ENCODE measurements around the gene CEP170B. TPM values are rescaled to one million over a fixed set of nuclear protein-coding genes. Genes with fewer than 3 reads are reported as not detected.
"Not testable (repeated sequence)": the region's sequence is repeated elsewhere in the genome, so short reads cannot be mapped to it uniquely, and the experiment has no call there.

The CEP170B gene
- polyA plus RNA-seq, 4 donors: 24.9 to 33.9 (median 31.1) TPM

DNA sequence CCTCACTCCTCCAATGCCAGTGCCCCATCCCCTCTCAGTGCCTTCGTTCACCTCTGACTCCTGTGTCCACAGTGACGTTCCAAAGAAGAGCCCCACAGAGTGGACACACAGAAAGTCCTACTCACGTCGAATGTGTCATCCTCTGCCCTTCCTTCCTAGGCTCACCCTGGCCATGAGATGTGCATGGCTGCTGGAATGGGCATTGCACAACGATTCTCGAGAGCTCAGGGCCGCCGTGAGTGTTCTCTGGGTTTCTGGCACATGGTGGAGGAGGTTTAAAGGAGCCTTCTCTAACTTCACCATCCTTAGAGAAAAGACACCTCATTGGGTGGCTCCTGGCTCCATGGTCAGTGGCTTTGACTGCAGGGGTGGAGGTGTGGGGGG, 12.8 kb upstream of the CEP170B start:
- no peak for FAIRE-seq
- DNase-seq: no peak

DNA sequence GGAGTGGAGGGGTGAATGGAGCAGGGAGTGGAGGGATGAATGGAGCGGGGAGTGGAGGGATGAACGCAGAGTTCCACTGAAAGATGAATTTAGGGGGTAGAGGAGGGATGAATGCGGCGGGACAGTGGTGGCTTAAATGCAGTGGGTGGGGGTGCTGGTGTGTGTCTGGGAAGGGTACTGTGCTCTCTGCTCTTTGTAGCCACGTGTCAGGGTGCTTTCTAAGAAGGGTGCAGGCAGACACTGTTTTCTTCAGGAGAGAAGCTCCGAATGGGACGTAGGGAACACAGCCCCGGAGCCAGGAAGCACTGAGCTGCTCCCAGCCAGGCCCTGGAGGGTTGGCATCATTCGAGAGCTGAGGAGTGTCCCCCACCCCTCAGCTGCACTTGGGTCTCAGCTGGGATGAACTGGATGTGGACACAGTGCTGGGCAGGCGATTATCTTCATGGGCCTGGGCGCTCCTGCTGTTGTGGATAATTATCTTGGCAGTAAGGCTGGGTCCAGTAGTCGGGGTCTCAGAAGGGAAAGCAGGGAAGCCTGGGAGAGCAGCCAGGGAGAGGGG, 9.5 kb upstream of the CEP170B start:
- no peaks in the 10 kb centered on the region for H3K36me3 ChIP-seq (ENCODE audit: control insufficient read depth in 3 of 3, insufficient read depth in 2 of 3, low read depth in 1 of 3, low read length in 3 of 3)
- no peak overlapping the region for H3K27ac ChIP-seq (ENCODE audit: low read depth in 1 of 3, low read length in 2 of 3)
- no peak overlapping the region for H3K4me3 ChIP-seq (ENCODE audit: low read depth in 1 of 3, low read length in 3 of 3)
- DNase-seq (peak in 1 of 2 donors; percentile 21), FAIRE-seq (no peak)
- no peaks in the 10 kb centered on the region for H3K4me1 ChIP-seq (ENCODE audit: control insufficient read depth in 3 of 3, insufficient read depth in 2 of 3, low read depth in 1 of 3, low read length in 2 of 3)
- H3K27me3 ChIP-seq (ENCODE audit: control insufficient read depth in 3 of 3, insufficient read depth in 3 of 3, low read length in 3 of 3): peaks cover 0 to 6% (median 0%) of the 10 kb centered on the region in 3 donors
- 21 to 48% (median 36%) methylated on average over 12 of the region's 12 CpGs for WGBS, 3 donors
- H3K9me3 ChIP-seq (ENCODE audit: control insufficient read depth in 2 of 2, insufficient read depth in 1 of 2, low read depth in 1 of 2, low read length in 1 of 2): no peaks in the 10 kb centered on the region

More for the DNA sequence above, 12.8 kb upstream of the CEP170B start:
- peaks cover 0 to 11% (median 0%) of the 10 kb centered on the region in 3 donors for H3K27me3 ChIP-seq (ENCODE audit: control insufficient read depth in 3 of 3, insufficient read depth in 3 of 3, low read length in 3 of 3)
- no peaks in the 10 kb centered on the region for H3K9me3 ChIP-seq (ENCODE audit: control insufficient read depth in 2 of 2, insufficient read depth in 1 of 2, low read depth in 1 of 2, low read length in 1 of 2)
- H3K36me3 ChIP-seq (ENCODE audit: control insufficient read depth in 3 of 3, insufficient read depth in 2 of 3, low read depth in 1 of 3, low read length in 3 of 3): no peaks in the 10 kb centered on the region
- no peak overlapping the region for H3K27ac ChIP-seq (ENCODE audit: low read depth in 1 of 3, low read length in 2 of 3)
- H3K4me1 ChIP-seq (ENCODE audit: control insufficient read depth in 3 of 3, insufficient read depth in 2 of 3, low read depth in 1 of 3, low read length in 2 of 3): no peaks in the 10 kb centered on the region
- no peak overlapping the region for H3K4me3 ChIP-seq (ENCODE audit: low read depth in 1 of 3, low read length in 3 of 3)
- WGBS, 3 donors: 50 to 57% (median 55%) methylated on average over 8 of the region's 8 CpGs

DNA sequence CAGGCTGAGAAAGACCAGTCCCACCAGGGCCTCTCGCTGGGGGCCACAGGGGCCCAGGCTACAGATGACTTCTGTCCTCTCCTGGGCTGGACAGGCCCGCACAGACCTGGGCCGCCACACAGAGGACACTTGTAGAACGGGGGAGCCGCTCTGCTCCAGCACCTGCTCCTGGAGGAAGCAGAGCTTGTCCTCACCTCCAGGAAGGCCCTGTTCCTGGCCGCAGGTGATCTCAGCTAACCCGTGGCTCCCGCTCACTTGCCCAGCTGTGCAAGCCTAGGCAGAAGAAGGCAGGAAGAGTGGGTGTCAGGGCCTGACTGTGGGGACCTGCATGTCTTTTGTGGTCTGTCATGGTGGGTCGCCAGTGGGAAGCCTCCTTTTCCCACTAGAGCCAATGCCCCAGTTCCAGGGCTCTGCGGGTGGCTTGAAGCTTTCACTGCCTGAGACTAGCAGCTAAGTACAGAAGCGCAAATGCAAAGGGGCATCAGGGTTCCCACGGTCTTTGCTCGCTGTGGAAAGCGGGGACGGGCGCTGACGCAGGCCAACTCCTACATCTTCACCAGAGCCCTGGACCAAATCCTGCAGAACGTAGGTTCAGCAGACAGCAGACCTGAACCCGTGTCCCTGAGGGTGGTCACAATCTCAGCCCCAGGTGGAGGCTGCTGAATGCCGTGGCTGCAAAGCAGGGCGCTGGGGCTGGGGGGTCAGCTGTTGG, 8.8 kb upstream of the CEP170B start:
- H3K4me1 ChIP-seq (ENCODE audit: control insufficient read depth in 3 of 3, insufficient read depth in 2 of 3, low read depth in 1 of 3, low read length in 2 of 3): no peaks in the 10 kb centered on the region
- peaks cover 0 to 6% (median 0%) of the 10 kb centered on the region in 3 donors for H3K27me3 ChIP-seq (ENCODE audit: control insufficient read depth in 3 of 3, insufficient read depth in 3 of 3, low read length in 3 of 3)
- 23 to 69% (median 41%) methylated on average over 19 to 21 of the region's 21 CpGs for WGBS, 3 donors
- peaks cover 0 to 2% (median 0%) of the 10 kb centered on the region in 3 donors for H3K36me3 ChIP-seq (ENCODE audit: control insufficient read depth in 3 of 3, insufficient read depth in 2 of 3, low read depth in 1 of 3, low read length in 3 of 3)
- H3K27ac ChIP-seq (ENCODE audit: low read depth in 1 of 3, low read length in 2 of 3): no peak overlapping the region
- FAIRE-seq: no peak
- no peaks in the 10 kb centered on the region for H3K9me3 ChIP-seq (ENCODE audit: control insufficient read depth in 2 of 2, insufficient read depth in 1 of 2, low read depth in 1 of 2, low read length in 1 of 2)
- peak; percentile 23 to 28 for DNase-seq
- no peak overlapping the region for H3K4me3 ChIP-seq (ENCODE audit: low read depth in 1 of 3, low read length in 3 of 3)

DNA sequence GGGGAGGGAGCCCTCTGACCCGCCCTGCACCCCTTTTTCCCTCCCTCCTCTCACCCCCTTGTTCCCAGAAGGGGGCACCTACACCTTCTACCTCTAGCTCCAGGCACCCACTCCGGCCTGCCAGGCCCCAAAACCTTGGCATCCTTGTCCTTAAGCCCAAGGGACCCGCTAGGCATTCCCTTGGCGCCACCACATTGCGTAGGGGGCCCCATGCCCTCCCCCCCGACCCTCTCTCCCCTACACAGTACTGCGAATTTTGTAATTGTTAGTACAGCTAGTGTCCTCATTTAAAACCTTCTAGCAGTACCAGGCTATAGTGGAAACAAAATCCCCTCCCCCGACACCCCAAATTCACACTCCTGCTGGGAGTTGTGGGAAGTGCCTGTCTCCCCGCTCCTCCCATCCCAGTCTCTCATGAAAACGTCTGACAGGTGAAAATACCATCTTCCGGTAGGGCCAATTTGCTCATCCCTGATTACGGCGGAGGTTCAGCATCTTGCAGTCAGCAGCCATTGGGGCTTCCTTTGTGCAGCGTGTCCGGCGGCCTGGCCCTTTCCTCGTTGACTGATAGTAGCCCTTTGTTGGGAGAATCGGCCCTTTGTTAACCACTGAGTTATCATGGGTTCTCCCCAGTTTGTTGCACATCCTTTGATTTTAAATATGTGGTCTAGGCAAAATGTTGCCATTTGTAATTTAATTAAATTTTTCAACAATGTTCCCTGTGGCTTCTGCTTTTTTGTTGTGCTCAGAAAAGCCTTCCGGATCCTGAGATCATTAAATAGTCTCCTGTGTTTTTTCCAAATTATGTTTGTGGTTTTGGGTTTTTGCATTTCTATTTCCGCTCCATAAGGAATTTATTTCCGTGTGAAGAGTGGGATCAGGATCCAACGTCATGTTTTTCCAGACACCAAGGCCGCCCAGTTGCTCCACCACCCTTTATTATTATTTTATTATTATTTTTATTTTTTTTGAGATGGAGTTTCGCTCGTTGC, 7.9 kb upstream of the CEP170B start:
- DNase-seq (peak in 1 of 2 donors; percentile 5), FAIRE-seq (no peak)
- no peaks in the 10 kb centered on the region for H3K4me1 ChIP-seq (ENCODE audit: control insufficient read depth in 3 of 3, insufficient read depth in 2 of 3, low read depth in 1 of 3, low read length in 2 of 3)
- H3K9me3 ChIP-seq (ENCODE audit: control insufficient read depth in 2 of 2, insufficient read depth in 1 of 2, low read depth in 1 of 2, low read length in 1 of 2): no peaks in the 10 kb centered on the region
- no peak overlapping the region for H3K27ac ChIP-seq (ENCODE audit: low read depth in 1 of 3, low read length in 2 of 3)
- H3K4me3 ChIP-seq (ENCODE audit: low read depth in 1 of 3, low read length in 3 of 3): no peak overlapping the region
- no peaks in the 10 kb centered on the region for H3K27me3 ChIP-seq (ENCODE audit: control insufficient read depth in 3 of 3, insufficient read depth in 3 of 3, low read length in 3 of 3)
- H3K36me3 ChIP-seq (ENCODE audit: control insufficient read depth in 3 of 3, insufficient read depth in 2 of 3, low read depth in 1 of 3, low read length in 3 of 3): peaks cover 0 to 2% (median 0%) of the 10 kb centered on the region in 3 donors
- WGBS, 3 donors: 63 to 66% (median 65%) methylated on average over 24 to 25 of the region's 25 CpGs

DNA sequence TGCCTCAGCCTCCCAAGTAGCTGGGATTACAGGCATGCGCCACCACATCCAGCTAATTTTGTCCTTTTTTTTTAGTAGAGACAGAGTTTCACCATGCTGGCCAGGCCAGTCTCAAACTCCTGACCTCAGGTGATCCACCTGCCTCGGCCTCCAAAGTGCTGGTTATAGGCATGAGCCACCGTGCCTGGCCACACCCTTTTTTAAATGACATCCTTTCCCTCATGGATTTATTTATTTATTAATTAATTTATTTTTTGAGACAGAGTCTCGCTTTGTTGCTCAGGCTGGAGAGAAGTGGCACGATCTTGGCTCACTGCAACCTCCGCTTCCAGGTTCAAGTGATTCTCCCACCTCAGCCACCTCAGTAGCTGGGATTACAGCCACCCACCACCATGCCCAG, 7.1 kb upstream of the CEP170B start:
- FAIRE-seq; DNase-seq; H3K27me3 ChIP-seq (ENCODE audit: control insufficient read depth in 3 of 3, insufficient read depth in 3 of 3, low read length in 3 of 3); H3K9me3 ChIP-seq (ENCODE audit: control insufficient read depth in 2 of 2, insufficient read depth in 1 of 2, low read depth in 1 of 2, low read length in 1 of 2); H3K27ac ChIP-seq (ENCODE audit: low read depth in 1 of 3, low read length in 2 of 3); H3K4me3 ChIP-seq (ENCODE audit: low read depth in 1 of 3, low read length in 3 of 3); H3K36me3 ChIP-seq (ENCODE audit: control insufficient read depth in 3 of 3, insufficient read depth in 2 of 3, low read depth in 1 of 3, low read length in 3 of 3); H3K4me1 ChIP-seq (ENCODE audit: control insufficient read depth in 3 of 3, insufficient read depth in 2 of 3, low read depth in 1 of 3, low read length in 2 of 3): not testable (repeated sequence)
- WGBS, 3 donors: 84 to 90% (median 85%) methylated on average over 6 of the region's 6 CpGs

DNA sequence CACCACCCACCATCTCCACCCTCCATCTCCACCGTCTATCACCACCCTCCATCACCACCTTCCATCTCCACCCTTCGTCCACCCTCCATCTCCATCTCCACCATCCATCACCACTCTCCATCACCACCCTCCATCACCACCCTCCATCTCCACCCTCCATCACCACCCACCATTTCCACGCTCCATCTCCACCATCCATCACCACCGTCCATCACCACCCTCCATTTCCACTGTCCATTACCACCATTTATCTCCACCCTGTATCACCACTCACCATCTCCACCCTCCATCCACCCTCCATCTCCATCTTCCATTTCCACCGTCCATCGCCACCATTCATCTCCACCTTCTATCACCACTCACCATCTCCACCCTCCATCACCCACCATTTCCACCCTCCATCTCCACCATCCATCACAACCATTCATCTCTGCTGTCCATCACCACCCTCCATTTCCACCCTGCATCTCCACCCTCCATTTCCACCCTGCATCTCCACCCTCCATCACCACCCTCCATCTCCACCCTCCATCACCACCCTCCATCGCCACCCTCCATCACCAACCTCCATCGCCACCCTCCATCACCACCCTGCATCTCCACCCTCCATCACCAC, 6.1 kb upstream of the CEP170B start:
- peaks cover 0 to 10% (median 0%) of the 10 kb centered on the region in 3 donors for H3K36me3 ChIP-seq (ENCODE audit: control insufficient read depth in 3 of 3, insufficient read depth in 2 of 3, low read depth in 1 of 3, low read length in 3 of 3)
- no peak overlapping the region for H3K4me3 ChIP-seq (ENCODE audit: low read depth in 1 of 3, low read length in 3 of 3)
- H3K9me3 ChIP-seq (ENCODE audit: control insufficient read depth in 2 of 2, insufficient read depth in 1 of 2, low read depth in 1 of 2, low read length in 1 of 2): no peaks in the 10 kb centered on the region
- peaks cover 0 to 2% (median 0%) of the 10 kb centered on the region in 3 donors for H3K27me3 ChIP-seq (ENCODE audit: control insufficient read depth in 3 of 3, insufficient read depth in 3 of 3, low read length in 3 of 3)
- DNase-seq (no peak), FAIRE-seq (no peak)
- peaks cover 0 to 10% (median 2%) of the 10 kb centered on the region in 3 donors for H3K4me1 ChIP-seq (ENCODE audit: control insufficient read depth in 3 of 3, insufficient read depth in 2 of 3, low read depth in 1 of 3, low read length in 2 of 3)
- WGBS, 3 donors: 80 to 82% (median 80%) methylated on average over 8 of the region's 8 CpGs
- H3K27ac ChIP-seq (ENCODE audit: low read depth in 1 of 3, low read length in 2 of 3): no peak overlapping the region

DNA sequence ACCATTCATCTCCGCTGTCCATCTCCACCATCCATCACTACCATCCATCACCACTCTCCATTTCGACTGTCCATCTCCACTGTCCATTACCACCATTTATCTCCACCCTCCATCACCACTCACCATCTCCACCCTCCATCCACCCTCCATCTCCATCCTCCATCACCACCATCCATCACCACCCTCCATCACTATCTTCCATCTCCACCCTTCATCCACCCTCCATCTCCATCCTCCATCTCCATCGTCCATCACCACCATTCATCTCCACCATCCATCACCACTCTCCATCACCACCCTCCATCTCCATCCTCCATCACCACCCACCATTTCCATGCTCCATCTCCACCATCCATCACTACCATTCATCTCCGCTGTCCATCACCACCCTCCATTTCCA, 5.2 kb upstream of the CEP170B start:
- Histone ChIP-seq H3K27me3 (ENCODE audit: control insufficient read depth in 3 of 3, insufficient read depth in 3 of 3, low read length in 3 of 3) (peaks cover 0 to 7% (median 0%) of the 10 kb centered on the region in 3 donors), H3K9me3 (ENCODE audit: control insufficient read depth in 2 of 2, insufficient read depth in 1 of 2, low read depth in 1 of 2, low read length in 1 of 2) (no peaks in the 10 kb centered on the region), H3K4me3 (ENCODE audit: low read depth in 1 of 3, low read length in 3 of 3) (no peak overlapping the region), H3K4me1 (ENCODE audit: control insufficient read depth in 3 of 3, insufficient read depth in 2 of 3, low read depth in 1 of 3, low read length in 2 of 3) (peaks cover 0 to 10% (median 2%) of the 10 kb centered on the region in 3 donors), H3K27ac (ENCODE audit: low read depth in 1 of 3, low read length in 2 of 3) (no peak overlapping the region), H3K36me3 (ENCODE audit: control insufficient read depth in 3 of 3, insufficient read depth in 2 of 3, low read depth in 1 of 3, low read length in 3 of 3) (peaks cover 0 to 10% (median 0%) of the 10 kb centered on the region in 3 donors)
- 97 to 99% (median 97%) methylated on average over 4 of the region's 4 CpGs for WGBS, 3 donors
- no peak for FAIRE-seq
- no peak for DNase-seq

DNA sequence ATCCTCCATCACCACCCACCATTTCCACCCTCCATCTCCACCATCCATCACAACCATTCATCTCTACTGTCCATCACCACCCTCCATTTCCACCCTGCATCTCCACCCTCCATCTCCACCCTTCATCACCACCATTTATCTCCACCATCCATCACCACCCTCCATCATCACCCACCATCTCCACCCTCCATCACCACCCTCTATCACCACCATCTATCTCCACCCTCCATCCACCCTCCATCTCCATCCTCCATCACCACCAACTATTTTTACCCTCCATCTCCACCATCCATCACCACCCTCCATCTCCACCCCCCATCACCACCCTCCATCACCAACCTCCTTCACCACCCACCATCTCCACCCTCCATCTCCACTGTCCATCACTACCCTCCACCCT, 4.7 kb upstream of the CEP170B start:
- H3K36me3 ChIP-seq (ENCODE audit: control insufficient read depth in 3 of 3, insufficient read depth in 2 of 3, low read depth in 1 of 3, low read length in 3 of 3): peaks cover 0 to 10% (median 0%) of the 10 kb centered on the region in 3 donors
- H3K4me1 ChIP-seq (ENCODE audit: control insufficient read depth in 3 of 3, insufficient read depth in 2 of 3, low read depth in 1 of 3, low read length in 2 of 3): peaks cover 0 to 10% (median 2%) of the 10 kb centered on the region in 3 donors
- H3K27me3 ChIP-seq (ENCODE audit: control insufficient read depth in 3 of 3, insufficient read depth in 3 of 3, low read length in 3 of 3): peaks cover 0 to 7% (median 0%) of the 10 kb centered on the region in 3 donors
- DNase-seq: no peak
- no peaks in the 10 kb centered on the region for H3K9me3 ChIP-seq (ENCODE audit: control insufficient read depth in 2 of 2, insufficient read depth in 1 of 2, low read depth in 1 of 2, low read length in 1 of 2)
- no peak overlapping the region for H3K27ac ChIP-seq (ENCODE audit: low read depth in 1 of 3, low read length in 2 of 3)
- FAIRE-seq: no peak
- no peak overlapping the region for H3K4me3 ChIP-seq (ENCODE audit: low read depth in 1 of 3, low read length in 3 of 3)
